Measurements from ENCODE around the gene XPO6.

DNA sequence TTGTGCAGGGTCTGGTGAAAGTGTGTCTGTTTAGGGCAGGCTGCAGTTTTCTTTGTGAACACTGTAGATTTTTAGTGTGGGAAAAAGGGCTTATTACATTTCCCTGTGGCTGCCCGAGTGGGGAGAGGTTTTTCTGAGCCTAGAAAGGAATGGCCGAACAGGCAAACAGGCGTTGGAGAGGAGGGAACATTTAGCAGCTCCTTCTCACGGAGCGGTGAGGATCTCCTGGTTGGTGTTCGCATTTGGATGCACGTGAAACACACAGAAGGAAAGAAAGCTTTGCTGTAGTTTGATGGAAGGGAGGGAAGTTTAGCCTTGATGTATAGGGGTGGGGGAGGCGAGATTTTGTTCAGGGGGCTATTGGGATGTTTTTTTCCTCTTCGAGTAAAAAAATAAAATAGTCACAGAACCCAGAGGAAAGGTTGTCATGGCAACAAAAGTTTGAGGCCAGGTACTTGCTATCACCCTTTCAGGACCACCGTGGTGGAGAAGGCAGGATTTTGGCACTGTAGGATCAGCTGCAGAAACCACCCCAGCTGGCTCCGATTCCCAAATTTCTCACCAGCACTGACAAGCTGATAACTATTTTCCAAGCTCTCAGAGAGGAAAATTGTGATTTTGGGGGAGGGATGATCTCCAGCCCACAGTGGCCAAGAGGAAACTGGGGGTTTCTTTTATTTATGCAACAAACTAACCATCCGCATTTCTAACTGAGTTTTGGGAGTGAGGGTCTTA, 151.8 kb downstream of the XPO6 start:
- TF ChIP-seq, protein P1, sequence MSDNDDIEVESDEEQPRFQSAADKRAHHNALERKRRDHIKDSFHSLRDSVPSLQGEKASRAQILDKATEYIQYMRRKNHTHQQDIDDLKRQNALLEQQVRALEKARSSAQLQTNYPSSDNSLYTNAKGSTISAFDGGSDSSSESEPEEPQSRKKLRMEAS (IDR thresholded peaks at IDR 0.05; ENCODE audit: low read depth, low read length): no peak
- no peak for TF ChIP-seq CTCF (IDR thresholded peaks at IDR 0.05; ENCODE audit: low read depth, low read length)
- no peak for TF ChIP-seq MYC (IDR thresholded peaks at IDR 0.05; ENCODE audit: low read depth, low read length)
